ENCODE data around the gene CAPNS2.

- no peak for TF ChIP-seq CTCF (IDR thresholded peaks at IDR 0.05)
- TF ChIP-seq POLR2A (IDR thresholded peaks at IDR 0.05) = no peak
Measured at GRCh38 chr16:55572439-55572838, 6.0 kb downstream of the CAPNS2 start.
